A673 (cell line): ENCODE results near the gene VSIR. TPM values are rescaled to one million over a fixed set of nuclear protein-coding genes. Genes with fewer than 3 reads are reported as not detected.

Experiments used
- Bru-seq: library from RNA; stranded (reverse); fragments of 400-500 nt; gene quantifications from one replicate; lab custom pipeline; 2021; lab: Mats Ljungman, UMichigan
- BruChase-seq, 2 experiments: library from RNA; stranded (reverse); fragments of 400-500 nt; gene quantifications; one replicate each; lab custom pipeline; 2021; lab: Mats Ljungman, UMichigan
- BruUV-seq: library from RNA; stranded (reverse); fragments of 400-500 nt; replicated peaks from 2 replicates; lab custom pipeline; 2021; lab: Mats Ljungman, UMichigan
- CTCF ChIA-PET: fragments of 300-600 bp; sonication (Branson Sonifier 250); formaldehyde crosslinking; loops from one replicate; lab custom pipeline; 2022; ENCODE audit warnings: antibody characterized with exemption; lab: Charles Lee
- POLR2A ChIA-PET: fragments of 300-600 bp; sonication (Branson Sonifier 250); formaldehyde crosslinking; loops from one replicate; lab custom pipeline; 2022; ENCODE audit warnings: antibody characterized with exemption; ENCODE audit not compliant: low non-redundant PET; lab: Charles Lee
- DNase-seq: peaks from one replicate; pipeline ENCODE4 v3.0.0-alpha.2; 2015; ENCODE audit warnings: low spot score
- H3K27ac ChIP-seq: fragments of 200-600 bp; sonication (generic); 2 replicates; pipeline ENCODE4 v1.5.1; 2016; ENCODE audit warnings: mixed run types, low read depth, mild to moderate bottlenecking, mixed read lengths, antibody characterized with exemption, low read length; ENCODE audit not compliant: poor library complexity, severe bottlenecking
- H3K27me3 ChIP-seq: fragments of 200-600 bp; sonication (generic); replicated peaks from 2 replicates; pipeline ENCODE4 v1.6.1; 2017; ENCODE audit warnings: mixed run types, low read depth, mild to moderate bottlenecking, mixed read lengths, antibody characterized with exemption, low read length; ENCODE audit not compliant: insufficient read depth, poor library complexity
- H3K36me3 ChIP-seq: fragments of 200-600 bp; sonication (generic); 2 replicates; pipeline ENCODE4 v1.6.1; 2016; ENCODE audit warnings: mixed run types, mild to moderate bottlenecking, mixed read lengths, antibody characterized with exemption, low read length; ENCODE audit not compliant: insufficient read depth, poor library complexity, severe bottlenecking
- H3K4me1 ChIP-seq: fragments of 200-600 bp; sonication (generic); 2 replicates; pipeline ENCODE4 v1.6.1; 2017; ENCODE audit warnings: mixed run types, mild to moderate bottlenecking, mixed read lengths, antibody characterized with exemption, low read length; ENCODE audit not compliant: insufficient read depth, poor library complexity, severe bottlenecking
- H3K4me3 ChIP-seq: fragments of 200-600 bp; sonication (generic); 2 replicates; pipeline ENCODE4 v1.5.1; 2016; ENCODE audit warnings: low read depth, mixed run types, mild to moderate bottlenecking, mixed read lengths, low read length; ENCODE audit not compliant: poor library complexity, severe bottlenecking
- H3K9me3 ChIP-seq: fragments of 200-600 bp; sonication (generic); 2 replicates; pipeline ENCODE4 v1.6.1; 2016; ENCODE audit warnings: mixed run types, low read depth, mild to moderate bottlenecking, mixed read lengths, antibody characterized with exemption, low read length; ENCODE audit not compliant: poor library complexity, severe bottlenecking
- CTCF ChIP-seq: fragments of 300-800, 200-600 bp; sonication (generic); conservative IDR thresholded peaks from 2 replicates; pipeline ENCODE4 v1.5.1; 2017; ENCODE audit warnings: low read depth, mild to moderate bottlenecking, antibody characterized with exemption, low read length, moderate library complexity, mixed read lengths
- EZH2 ChIP-seq: fragments of 200-600 bp; sonication (generic); IDR thresholded peaks from 2 replicates; pipeline ENCODE4 v1.6.1; 2017; ENCODE audit warnings: borderline replicate concordance, low read depth, mild to moderate bottlenecking, mixed read lengths, antibody characterized with exemption, low read length; ENCODE audit not compliant: poor library complexity, severe bottlenecking
- intact Hi-C: fragments of 100-400 bp; cut with micrococcal nuclease; formaldehyde crosslinking; loops from one replicate; pipeline ENCODE4 v1.10.0; 2022; ENCODE audit not compliant: unreplicated experiment
- long read RNA-seq: library from polyadenylated mRNA; stranded (forward); transcript quantifications from one replicate; pipeline ENCODE4 v2.0.0, GENCODE V29; 2022
- total RNA-seq: library from RNA; stranded (reverse); gene quantifications from 2 replicates; pipeline ENCODE4 v1.2.3, GENCODE V29; 2021

VSIR gene
- total RNA-seq (not detected in 2 replicates), Bru-seq, nascent RNA (percentile 9 among the genes with signal in this experiment), BruChase-seq, experiment 1, labeled RNA remaining after a 2-hour chase (percentile 12 among the genes with signal in this experiment), BruChase-seq, experiment 2, labeled RNA remaining after a 6-hour chase (percentile 6 among the genes with signal in this experiment)
- long read RNA-seq, result 0 reads

- no peaks in the 10 kb centered on the region for H3K36me3 ChIP-seq
- H3K9me3 ChIP-seq, result no peaks in the 10 kb centered on the region
- ChIA-PET CTCF (interaction anchor here (0.7 to 1.1 kb wide), 3 partner anchors 8 to 454 kb away, joined by 3 to 4 read pairs (median 3); partner anchors contain the start of gene SLC29A3), POLR2A (no interaction called here)
- no peak within 1 kb of the TSS for H3K27ac ChIP-seq
- peak; percentile 89 for DNase-seq
- peak within 1 kb of the TSS; percentile 40 for H3K4me3 ChIP-seq
- BruUV-seq, result no TSS peak
- H3K27me3 ChIP-seq, result no peaks in the 10 kb centered on the region
- intact Hi-C loops, result no loop called here
- H3K4me1 ChIP-seq, result no peaks in the 10 kb centered on the region
- TF ChIP-seq EZH2, result no peak
- TF ChIP-seq CTCF, result peak; percentile 69
Measured at GRCh38 chr10:71773221-71773971, at the start of gene VSIR. Gene VSIR, minus strand, starts transcription at chr10:71773520. Its CDS starts 81 bp downstream, at chr10:71773439.

- Histone ChIP-seq H3K4me1 (no peaks in the 10 kb centered on the region), H3K36me3 (peaks cover 97% of the 10 kb centered on the region), H3K27me3 (no peaks in the 10 kb centered on the region), H3K4me3 (no peak overlapping the region), H3K9me3 (no peaks in the 10 kb centered on the region), H3K27ac (no peak overlapping the region)
- ChIA-PET POLR2A (no interaction called here), CTCF (interaction anchor here (1.0 kb wide), 1 partner anchor 74 kb away, joined by 4 read pairs; no protein-coding TSS in a partner anchor)
- DNase-seq, result no peak
- intact Hi-C loops, result no loop called here
- BruUV-seq, result no TSS peak
- TF ChIP-seq CTCF (no peak), EZH2 (no peak)
Measured at GRCh38 chr10:71821909-71822763, 48.8 kb upstream of the VSIR start.

- TF ChIP-seq CTCF (no peak), EZH2 (no peak)
- no peaks in the 10 kb centered on the region for H3K4me1 ChIP-seq
- POLR2A ChIA-PET, result no interaction called here
- H3K27me3 ChIP-seq, result no peaks in the 10 kb centered on the region
- no peak overlapping the region for H3K27ac ChIP-seq
- peaks cover 96% of the 10 kb centered on the region for H3K36me3 ChIP-seq
- intact Hi-C loops, result no loop called here
- no peaks in the 10 kb centered on the region for H3K9me3 ChIP-seq
- no peak overlapping the region for H3K4me3 ChIP-seq
- no TSS peak for BruUV-seq
- CTCF ChIA-PET, result no interaction called here
- no peak for DNase-seq
Measured at GRCh38 chr10:71820966-71821365, 47.6 kb upstream of the VSIR start.
